Stimulated activated naive CD8-positive, alpha-beta T cell treated with anti-CD3 and anti-CD28 coated beads, Interleukin-15, amount 100 ng/mL, for 72 hours (primary cell): ENCODE measurements around the gene SYT9.

Experiments used
- ATAC-seq: fragments of 150-1000 bp; cut with Tn5 transposase; 2 replicates; pipeline ENCODE4 v1.10.0; 2021; ENCODE audit warnings: mild to moderate bottlenecking, moderate library complexity
- DNase-seq, 2 donors: peaks; one replicate each; pipeline ENCODE4 v3.0.0; 2021 to 2022
- H3K27ac Mint-ChIP-seq, 2 donors: one replicate each; pipeline ENCODE4 v1.8.0; 2022; ENCODE audit warnings: mild to moderate bottlenecking in 2 of 2, mixed read lengths in 2 of 2, moderate library complexity in 2 of 2
- H3K27me3 Mint-ChIP-seq: one replicate; pipeline ENCODE4 v1.8.0; 2022; ENCODE audit warnings: mixed read lengths
- H3K4me1 Mint-ChIP-seq: one replicate; pipeline ENCODE4 v1.8.0; 2022; ENCODE audit warnings: mild to moderate bottlenecking, mixed read lengths
- H3K4me3 Mint-ChIP-seq, 2 donors: one replicate each; pipeline ENCODE4 v1.8.0; 2022; ENCODE audit warnings: mild to moderate bottlenecking in 2 of 2, mixed read lengths in 2 of 2, moderate library complexity in 1 of 2
- H3K9me3 Mint-ChIP-seq, 2 donors: one replicate each; pipeline ENCODE4 v1.8.0; 2022; ENCODE audit warnings: mixed read lengths in 2 of 2

Gene SYT9, protein sequence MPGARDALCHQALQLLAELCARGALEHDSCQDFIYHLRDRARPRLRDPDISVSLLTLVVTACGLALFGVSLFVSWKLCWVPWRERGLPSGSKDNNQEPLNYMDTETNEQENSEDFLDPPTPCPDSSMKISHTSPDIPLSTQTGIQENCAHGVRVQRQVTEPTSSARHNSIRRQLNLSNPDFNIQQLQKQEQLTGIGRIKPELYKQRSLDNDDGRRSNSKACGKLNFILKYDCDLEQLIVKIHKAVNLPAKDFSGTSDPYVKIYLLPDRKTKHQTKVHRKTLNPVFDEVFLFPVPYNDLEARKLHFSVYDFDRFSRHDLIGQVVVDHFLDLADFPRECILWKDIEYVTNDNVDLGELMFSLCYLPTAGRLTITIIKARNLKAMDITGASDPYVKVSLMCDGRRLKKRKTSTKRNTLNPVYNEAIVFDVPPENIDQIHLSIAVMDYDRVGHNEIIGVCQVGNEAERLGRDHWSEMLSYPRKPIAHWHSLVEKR

GRCh38 chr11:7251836-7252682, at the start of gene SYT9:
Gene SYT9, plus strand, starts transcription at chr11:7251904. Its CDS starts 283 bp downstream, at chr11:7252187.
- Mint-ChIP-seq H3K27me3 (peaks cover 53% of the 10 kb centered on the region), H3K4me3 (peak within 1 kb of the TSS; percentile 59 to 73), H3K4me1 (peaks cover 4% of the 10 kb centered on the region), H3K27ac (no peak within 1 kb of the TSS), H3K9me3 (no peaks in the 10 kb centered on the region)
- peak; percentile 84 for ATAC-seq
- DNase-seq, result peak; percentile 5 to 12

DNA sequence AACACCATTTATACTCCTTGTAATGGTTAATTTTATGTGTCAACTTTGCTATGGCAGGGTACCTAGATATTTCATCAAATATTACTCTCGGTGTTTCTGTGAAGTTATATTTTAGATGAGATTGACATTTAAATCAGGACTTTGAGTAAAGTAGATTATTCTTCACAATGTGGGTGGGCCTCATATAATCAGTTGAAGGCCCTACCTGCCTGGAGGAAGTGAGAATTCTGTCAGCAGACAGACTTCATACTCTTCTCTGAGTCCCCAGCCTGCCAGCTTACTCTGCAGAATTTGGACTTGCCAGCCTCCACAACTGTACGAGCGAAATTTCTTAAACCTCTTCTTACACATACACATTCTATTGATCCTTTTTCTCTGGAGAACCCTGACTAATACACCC, 49.3 kb upstream of the SYT9 start:
- peaks cover 23% of the 10 kb centered on the region for H3K27me3 Mint-ChIP-seq

DNA sequence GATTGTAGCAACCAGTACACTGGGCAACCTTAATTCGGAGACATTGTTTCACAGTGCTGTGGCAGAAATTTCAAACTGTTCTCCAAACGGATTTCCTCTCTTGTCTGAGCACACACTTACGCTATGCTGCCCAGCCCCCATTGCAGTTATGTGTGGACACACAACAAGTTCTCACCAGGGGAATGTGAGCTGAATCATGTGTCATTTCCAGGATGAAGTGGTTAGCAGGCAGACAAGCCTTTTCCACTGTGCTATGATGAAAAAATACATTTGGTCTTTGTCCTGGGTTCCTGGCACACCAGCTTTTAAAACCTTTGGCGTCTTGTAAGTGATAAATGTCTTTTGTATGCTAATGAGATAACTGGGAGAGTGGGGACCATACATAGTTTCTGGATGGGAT, 46.9 kb upstream of the SYT9 start:
- no peaks in the 10 kb centered on the region for H3K9me3 Mint-ChIP-seq
- H3K27ac Mint-ChIP-seq, result no peak overlapping the region

More for the DNA sequence above, 49.3 kb upstream of the SYT9 start:
- DNase-seq, result no peak
- Mint-ChIP-seq H3K9me3 (no peaks in the 10 kb centered on the region), H3K27ac (no peak overlapping the region), H3K4me1 (no peaks in the 10 kb centered on the region), H3K4me3 (no peak overlapping the region)
- ATAC-seq, result no peak

GRCh38 chr11:7208391-7208790, 43.3 kb upstream of the SYT9 start:
- Mint-ChIP-seq H3K9me3 (no peaks in the 10 kb centered on the region), H3K27ac (no peak overlapping the region), H3K4me1 (no peaks in the 10 kb centered on the region), H3K4me3 (no peak overlapping the region), H3K27me3 (peaks cover 24% of the 10 kb centered on the region)
- no peak for ATAC-seq
- no peak for DNase-seq

More for the DNA sequence above, 46.9 kb upstream of the SYT9 start:
- Mint-ChIP-seq H3K27me3 (peaks cover 24% of the 10 kb centered on the region), H3K4me1 (no peaks in the 10 kb centered on the region), H3K4me3 (no peak overlapping the region)
- no peak for DNase-seq
- ATAC-seq, result no peak

DNA sequence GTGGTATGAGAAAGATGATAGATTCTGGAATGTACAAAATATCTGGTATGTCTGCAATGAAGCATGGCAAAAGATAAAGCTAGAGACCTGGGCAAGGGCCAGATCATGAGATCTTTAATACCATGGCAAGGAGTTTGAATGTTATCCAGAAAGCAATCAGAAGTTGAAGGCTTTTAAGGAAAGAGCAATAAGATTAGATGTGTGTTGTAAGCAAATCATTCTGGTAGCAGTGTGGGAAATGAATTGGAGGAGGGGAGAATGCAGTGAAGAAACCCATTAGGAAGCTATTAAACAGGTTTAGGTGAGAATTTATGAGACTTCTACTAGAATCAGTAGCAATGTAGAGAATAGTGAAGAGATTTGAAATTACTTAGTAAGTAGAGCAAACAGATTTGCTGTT, 32.2 kb upstream of the SYT9 start:
- peaks cover 23% of the 10 kb centered on the region for H3K27me3 Mint-ChIP-seq
- no peak overlapping the region for H3K4me3 Mint-ChIP-seq
- H3K9me3 Mint-ChIP-seq, result no peaks in the 10 kb centered on the region
- H3K27ac Mint-ChIP-seq, result no peak overlapping the region
- no peak for ATAC-seq
- H3K4me1 Mint-ChIP-seq, result no peaks in the 10 kb centered on the region
- no peak for DNase-seq

DNA sequence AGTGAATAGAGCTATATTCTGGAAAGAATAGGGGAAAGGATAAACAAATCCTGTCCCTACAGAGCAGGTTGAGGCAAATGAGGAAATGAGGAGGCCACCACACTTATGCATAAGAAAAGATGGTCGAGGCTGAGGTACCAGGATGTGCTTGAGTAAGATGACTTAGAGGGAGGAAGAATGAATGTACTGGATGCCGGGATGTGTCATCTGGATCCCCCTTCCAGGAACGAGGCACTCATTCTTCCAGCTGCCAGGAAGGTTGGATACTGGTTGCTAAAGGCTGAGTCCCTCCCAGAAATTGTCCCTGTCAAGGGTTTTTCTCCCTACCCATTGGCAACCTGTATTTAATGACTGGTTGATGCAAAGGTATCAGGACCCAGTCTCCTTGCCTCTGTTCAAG, 31.1 kb upstream of the SYT9 start:
- DNase-seq (no peak), ATAC-seq (no peak)
- Mint-ChIP-seq H3K9me3 (no peaks in the 10 kb centered on the region), H3K27me3 (peaks cover 23% of the 10 kb centered on the region), H3K4me3 (no peak overlapping the region), H3K27ac (no peak overlapping the region), H3K4me1 (no peaks in the 10 kb centered on the region)

GRCh38 chr11:7222619-7223018, 29.1 kb upstream of the SYT9 start:
- H3K27me3 Mint-ChIP-seq, result peaks cover 23% of the 10 kb centered on the region
- DNase-seq, result no peak
- no peak overlapping the region for H3K4me3 Mint-ChIP-seq
- H3K9me3 Mint-ChIP-seq, result no peaks in the 10 kb centered on the region
- no peak overlapping the region for H3K27ac Mint-ChIP-seq
- ATAC-seq, result no peak
- H3K4me1 Mint-ChIP-seq, result no peaks in the 10 kb centered on the region

DNA sequence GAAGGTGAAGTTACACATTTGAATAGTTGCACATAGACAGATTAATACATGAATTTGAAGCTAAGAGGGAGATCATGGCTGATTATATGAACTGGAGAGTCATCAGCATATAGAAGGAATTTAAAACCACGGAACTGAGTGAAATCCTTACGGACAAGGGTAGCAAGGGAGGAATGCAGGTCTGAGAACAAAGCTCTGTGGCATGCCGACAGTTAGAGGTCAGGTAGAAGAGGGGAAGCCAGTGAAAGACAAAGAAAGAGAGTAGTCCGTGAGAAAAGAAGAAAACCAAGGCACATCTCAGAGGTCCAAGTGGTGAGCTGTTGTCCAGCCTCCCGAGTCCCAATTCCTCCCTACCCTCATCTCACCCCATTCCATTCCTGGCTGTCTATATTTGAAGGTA, 11.8 kb upstream of the SYT9 start:
- Mint-ChIP-seq H3K4me1 (no peaks in the 10 kb centered on the region), H3K4me3 (no peak overlapping the region), H3K27ac (no peak overlapping the region), H3K27me3 (peaks cover 19% of the 10 kb centered on the region), H3K9me3 (no peaks in the 10 kb centered on the region)
- ATAC-seq (no peak), DNase-seq (no peak)

GRCh38 chr11:7245341-7245740, 6.4 kb upstream of the SYT9 start:
- no peak overlapping the region for H3K4me3 Mint-ChIP-seq
- no peaks in the 10 kb centered on the region for H3K9me3 Mint-ChIP-seq
- no peak for DNase-seq
- ATAC-seq, result no peak
- peaks cover 21% of the 10 kb centered on the region for H3K27me3 Mint-ChIP-seq
- no peaks in the 10 kb centered on the region for H3K4me1 Mint-ChIP-seq
- H3K27ac Mint-ChIP-seq, result no peak overlapping the region

DNA sequence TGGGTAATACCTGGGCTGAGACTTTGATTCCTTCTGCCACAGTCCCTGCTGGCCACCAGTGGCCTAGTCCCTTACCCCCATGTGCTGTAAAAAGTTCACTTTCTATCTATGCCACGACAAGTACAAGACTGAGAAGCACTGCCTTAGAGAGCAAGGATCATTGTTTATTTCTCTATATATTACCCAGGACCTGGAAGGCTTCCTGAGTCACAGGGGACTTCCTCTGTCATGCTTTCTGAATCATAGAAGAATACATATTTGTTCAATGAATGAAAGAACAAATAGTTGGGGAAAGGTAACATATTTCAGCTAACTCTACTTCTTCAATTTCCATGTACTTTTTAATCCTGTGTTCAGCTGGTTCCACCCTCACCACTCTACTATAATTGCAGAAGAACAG, 5.5 kb upstream of the SYT9 start:
- DNase-seq (no peak), ATAC-seq (no peak)
- no peak overlapping the region for H3K4me3 Mint-ChIP-seq
- H3K27ac Mint-ChIP-seq, result no peak overlapping the region
- H3K4me1 Mint-ChIP-seq, result no peaks in the 10 kb centered on the region
- no peaks in the 10 kb centered on the region for H3K9me3 Mint-ChIP-seq
- H3K27me3 Mint-ChIP-seq, result peaks cover 29% of the 10 kb centered on the region

- H3K27me3 Mint-ChIP-seq, result peaks cover 49% of the 10 kb centered on the region
- H3K9me3 Mint-ChIP-seq, result no peaks in the 10 kb centered on the region
- peaks cover 4% of the 10 kb centered on the region for H3K4me1 Mint-ChIP-seq
- H3K4me3 Mint-ChIP-seq, result no peak overlapping the region
- no peak overlapping the region for H3K27ac Mint-ChIP-seq
- DNase-seq, result no peak
- no peak for ATAC-seq
Measured at GRCh38 chr11:7250166-7250565, 1.5 kb upstream of the SYT9 start.

DNA sequence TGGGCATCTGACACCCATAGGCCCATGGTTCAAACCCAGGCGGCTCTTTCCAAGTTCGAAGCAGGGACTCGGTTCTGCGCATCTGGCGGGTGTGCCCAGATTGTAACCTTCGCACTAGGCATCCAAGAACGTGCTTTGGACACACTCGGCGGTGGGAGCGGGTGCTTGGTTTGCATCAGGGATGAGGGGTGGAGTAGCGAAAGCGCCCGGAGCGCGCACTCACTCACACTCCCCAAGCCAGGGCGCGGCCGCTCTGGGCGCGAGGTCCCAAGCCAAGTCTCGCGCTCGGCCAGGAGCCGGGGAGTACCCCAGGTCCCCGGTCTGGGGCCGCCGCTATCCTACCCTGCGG, 243 bp upstream of the SYT9 start:
- Mint-ChIP-seq H3K9me3 (no peaks in the 10 kb centered on the region), H3K4me3 (peak overlapping the region in 1 of 2 donors; percentile 43), H3K27ac (no peak overlapping the region), H3K4me1 (peaks cover 4% of the 10 kb centered on the region), H3K27me3 (peaks cover 53% of the 10 kb centered on the region)
- DNase-seq, result no peak
- no peak for ATAC-seq

- no peak overlapping the region for H3K27ac Mint-ChIP-seq
- peaks cover 53% of the 10 kb centered on the region for H3K27me3 Mint-ChIP-seq
- no peak for DNase-seq
- peak overlapping the region; percentile 59 to 73 for H3K4me3 Mint-ChIP-seq
- peaks cover 4% of the 10 kb centered on the region for H3K4me1 Mint-ChIP-seq
- no peaks in the 10 kb centered on the region for H3K9me3 Mint-ChIP-seq
- ATAC-seq, result peak; percentile 6
Measured at GRCh38 chr11:7252683-7253213, 1.0 kb downstream of the SYT9 start.

DNA sequence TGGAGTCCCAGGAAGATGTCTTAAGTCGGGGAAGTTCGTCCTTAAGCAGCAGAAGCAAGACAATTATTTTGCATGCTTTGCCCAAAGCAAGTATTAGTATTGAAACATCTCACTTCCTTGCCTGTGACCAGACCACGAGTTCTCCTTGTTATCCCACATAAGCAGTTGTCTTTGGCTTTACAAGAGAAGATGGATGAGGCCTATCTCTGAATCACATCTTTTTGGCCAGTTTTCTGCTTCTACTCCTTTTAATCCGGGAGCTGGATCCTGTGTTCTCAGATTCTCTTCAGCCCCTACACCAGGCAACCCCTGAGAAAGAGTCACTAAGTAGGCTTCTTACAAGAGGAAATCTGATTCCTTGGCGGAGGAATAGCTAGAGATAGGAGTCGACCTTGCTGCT, 2.1 kb downstream of the SYT9 start:
- no peak overlapping the region for H3K27ac Mint-ChIP-seq
- DNase-seq (no peak), ATAC-seq (no peak)
- H3K9me3 Mint-ChIP-seq, result no peaks in the 10 kb centered on the region
- no peak overlapping the region for H3K4me3 Mint-ChIP-seq
- peaks cover 4% of the 10 kb centered on the region for H3K4me1 Mint-ChIP-seq
- H3K27me3 Mint-ChIP-seq, result peaks cover 53% of the 10 kb centered on the region

DNA sequence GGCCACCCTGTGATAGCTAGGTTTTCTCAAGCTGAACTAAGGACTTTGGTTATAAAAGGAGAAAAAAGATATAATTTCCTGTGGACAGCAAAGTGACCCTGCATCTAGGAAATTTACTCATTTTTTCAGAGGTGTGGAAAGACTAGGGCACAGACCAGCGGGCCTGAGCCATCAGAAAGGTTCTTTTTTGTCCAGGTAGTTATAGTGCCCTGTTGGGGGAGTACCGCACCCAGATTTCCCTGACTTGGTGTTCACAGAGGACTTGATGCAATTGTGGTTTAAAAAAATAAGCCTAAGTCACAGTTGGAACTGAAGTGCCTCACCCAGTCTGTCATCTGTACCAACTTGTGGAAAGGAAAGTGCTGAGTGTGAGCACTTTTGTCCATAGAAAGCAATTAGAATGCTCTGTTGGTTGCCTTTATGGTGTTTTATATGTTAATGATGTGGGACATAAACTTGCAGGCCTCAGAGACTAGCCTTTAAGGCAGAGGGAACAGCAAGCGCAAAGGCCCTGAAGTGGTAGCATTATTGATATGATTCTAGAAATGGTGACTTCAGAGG, 3.1 kb downstream of the SYT9 start:
- Mint-ChIP-seq H3K4me3 (no peak overlapping the region), H3K4me1 (peaks cover 4% of the 10 kb centered on the region), H3K9me3 (no peaks in the 10 kb centered on the region), H3K27ac (no peak overlapping the region), H3K27me3 (peaks cover 50% of the 10 kb centered on the region)
- DNase-seq (no peak), ATAC-seq (no peak)

- Mint-ChIP-seq H3K4me1 (peaks cover 4% of the 10 kb centered on the region), H3K9me3 (no peaks in the 10 kb centered on the region), H3K4me3 (no peak overlapping the region), H3K27me3 (peaks cover 30% of the 10 kb centered on the region), H3K27ac (no peak overlapping the region)
- no peak for ATAC-seq
- DNase-seq, result no peak
Measured at GRCh38 chr11:7256943-7257342, 5.2 kb downstream of the SYT9 start.
